Thyroid gland (tissue), 4 donors: ENCODE data around the gene SFXN5. TPM values are rescaled to one million over a fixed set of nuclear protein-coding genes. Genes with fewer than 3 reads are reported as not detected.

Source experiments
- DNase-seq, 2 donors: peaks; one replicate each; pipeline ENCODE4 v3.0.0-alpha.2; 2019
- H3K27ac ChIP-seq, 3 donors: fragments of 200-600 bp; sonication (generic); 1 replicate in 2 of 3; 2 replicates in 1 of 3; pipeline ENCODE4 v1.5.1; 2016 to 2019; ENCODE audit warnings: mild to moderate bottlenecking in 1 of 3, moderate library complexity in 1 of 3
- H3K27me3 ChIP-seq: fragments of 200-600 bp; sonication (generic); one replicate; pipeline ENCODE4 v1.5.1; 2019
- H3K36me3 ChIP-seq, 2 donors: fragments of 200-600 bp; sonication (generic); one replicate each; pipeline ENCODE4 v1.5.1; 2016 to 2019
- H3K4me1 ChIP-seq, 2 donors: fragments of 200-600 bp; sonication (generic); one replicate each; pipeline ENCODE4 v1.5.1; 2017 to 2019
- H3K4me3 ChIP-seq, 3 donors: fragments of 200-600 bp; sonication (generic); replicated peaks in 1 of 3; 1 replicate in 2 of 3; 2 replicates in 1 of 3; pipeline ENCODE4 v1.5.1; 2016; ENCODE audit warnings: mild to moderate bottlenecking in 1 of 3
- H3K9me3 ChIP-seq: fragments of 200-600 bp; sonication (generic); one replicate; pipeline ENCODE4 v1.5.1; 2017
- CTCF ChIP-seq, 6 experiments: fragments of 200-600 bp in 3 of 6; fragments of 450-650 bp in 3 of 6; sonication (generic) in 3 of 6; IDR thresholded peaks; one replicate each; pipeline ENCODE4 v1.5.1; 2016 to 2019; ENCODE audit warnings: antibody characterized with exemption in 6 of 6, mild to moderate bottlenecking in 2 of 6, inconsistent platforms in 1 of 6, moderate library complexity in 1 of 6
- POLR2A ChIP-seq, 2 donors: fragments of 450-650 bp; IDR thresholded peaks; one replicate each; pipeline ENCODE4 v1.6.1; 2017; ENCODE audit warnings: antibody characterized with exemption in 2 of 2, mild to moderate bottlenecking in 2 of 2, moderate library complexity in 1 of 2
- WGBS, 2 donors: methylation state at CpG; one replicate each; pipeline ENCODE4 v1.1.5; 2017; 5-methylcytosine and 5-hydroxymethylcytosine counted together
- intact Hi-C: fragments of 100-400 bp; cut with DNase I; formaldehyde crosslinking; loops from one replicate; pipeline ENCODE4 v1.15.1; 2023
- total RNA-seq, 4 donors: library from RNA; depleted of rRNA; stranded (reverse); fragments of >200 nt; gene quantifications; one replicate each; pipeline ENCODE4 v1.2.3, GENCODE V29; 2016

Gene SFXN5
- total RNA-seq, 4 donors from 2014 or later: 10.3 to 17.2 (median 16.5) TPM

GRCh38 chr2:72947952-72948830, 123.3 kb downstream of the SFXN5 start:
- H3K27me3 ChIP-seq: no peaks in the 10 kb centered on the region
- TF ChIP-seq CTCF (IDR thresholded peaks at IDR 0.05): no peak
- TF ChIP-seq POLR2A (IDR thresholded peaks at IDR 0.05): no peak
- H3K4me1 ChIP-seq: no peaks in the 10 kb centered on the region
- no peak overlapping the region for H3K4me3 ChIP-seq
- DNase-seq: no peak
- no peaks in the 10 kb centered on the region for H3K9me3 ChIP-seq
- no peaks in the 10 kb centered on the region for H3K36me3 ChIP-seq
- intact Hi-C loops: no loop called here
- H3K27ac ChIP-seq: no peak overlapping the region
- WGBS, 2 donors: 95 to 96% methylated on average over 7 to 10 of the region's 10 CpGs

- H3K27ac ChIP-seq: no peak overlapping the region
- no peaks in the 10 kb centered on the region for H3K9me3 ChIP-seq
- H3K4me1 ChIP-seq: no peaks in the 10 kb centered on the region
- H3K36me3 ChIP-seq: no peaks in the 10 kb centered on the region
- 94% methylated on average over 9 of the region's 9 CpGs for WGBS, 2 donors
- H3K27me3 ChIP-seq: no peaks in the 10 kb centered on the region
- H3K4me3 ChIP-seq: no peak overlapping the region
- intact Hi-C loops: no loop called here
- no peak for TF ChIP-seq CTCF (IDR thresholded peaks at IDR 0.05)
- TF ChIP-seq POLR2A (IDR thresholded peaks at IDR 0.05): no peak
- no peak for DNase-seq
These were observed 125.0 kb downstream of the SFXN5 start for GRCh38 chr2:72946466-72946865.

DNA sequence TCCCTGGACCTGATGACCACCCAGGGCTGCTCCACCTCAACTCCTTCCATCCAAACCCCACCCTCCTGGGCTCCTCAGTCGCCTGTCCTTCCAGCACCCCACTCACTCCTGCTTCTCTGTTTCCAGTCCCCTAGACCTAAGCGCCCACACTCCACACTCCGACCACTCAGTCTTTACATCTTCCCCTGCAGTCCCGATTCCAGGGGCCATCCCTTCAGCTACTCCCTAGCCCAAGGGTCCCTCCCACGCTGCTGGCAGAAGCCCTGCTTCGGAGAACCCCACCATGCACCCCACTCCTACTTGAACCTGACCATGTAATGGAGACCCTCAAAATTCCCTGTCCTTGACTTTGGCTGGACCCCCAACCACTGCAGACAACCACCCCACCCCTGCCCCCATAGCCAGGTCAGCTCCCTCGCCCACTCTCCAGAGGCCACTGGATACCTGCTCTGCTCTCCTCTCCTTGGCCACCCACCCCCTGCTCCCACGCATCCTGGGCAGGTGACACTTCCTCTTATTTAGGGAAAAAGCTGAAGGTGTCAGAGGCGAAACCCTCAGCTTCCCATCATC, 126.0 kb downstream of the SFXN5 start:
- Histone ChIP-seq H3K4me3 (no peak overlapping the region), H3K27ac (no peak overlapping the region), H3K36me3 (no peaks in the 10 kb centered on the region), H3K9me3 (no peaks in the 10 kb centered on the region), H3K27me3 (no peaks in the 10 kb centered on the region), H3K4me1 (no peaks in the 10 kb centered on the region)
- TF ChIP-seq POLR2A (IDR thresholded peaks at IDR 0.05): no peak
- TF ChIP-seq CTCF (IDR thresholded peaks at IDR 0.05): no peak
- DNase-seq: no peak
- WGBS, 2 donors: 94 to 96% methylated on average over 9 of the region's 9 CpGs
- intact Hi-C loops: no loop called here

DNA sequence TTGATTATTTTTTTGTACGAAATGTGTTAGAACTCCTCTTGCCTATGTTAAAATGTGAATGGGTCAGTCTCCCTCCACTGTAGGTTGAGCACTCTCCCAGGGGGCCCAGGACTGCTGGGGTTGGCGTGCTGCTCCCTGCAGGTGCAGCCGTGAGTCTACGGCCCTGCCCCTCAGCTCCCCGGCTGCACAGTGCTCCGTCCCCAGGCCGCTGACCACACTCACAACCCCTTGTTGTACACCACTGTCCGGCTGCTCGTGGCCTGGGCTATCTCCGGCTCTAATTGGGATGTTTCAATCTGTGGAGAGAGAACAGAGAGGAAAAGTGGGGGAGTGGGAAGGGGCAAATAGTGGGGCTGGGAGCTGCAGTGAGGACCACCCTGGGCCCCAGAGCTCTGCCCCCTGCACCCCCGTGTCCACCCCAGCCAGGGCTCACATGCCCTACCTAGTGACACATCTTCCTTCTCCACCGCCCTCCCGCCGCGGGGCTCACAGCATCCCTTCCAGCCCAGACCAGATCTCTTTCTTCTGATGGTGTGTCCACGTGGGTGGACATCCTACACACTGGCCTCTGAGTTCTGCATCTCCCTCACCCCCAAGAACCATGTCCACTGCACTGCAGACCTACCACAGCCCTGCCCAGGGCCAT, 126.6 kb downstream of the SFXN5 start:
- no peaks in the 10 kb centered on the region for H3K36me3 ChIP-seq
- H3K9me3 ChIP-seq: no peaks in the 10 kb centered on the region
- TF ChIP-seq POLR2A (IDR thresholded peaks at IDR 0.05) (no peak), CTCF (IDR thresholded peaks at IDR 0.05) (no peak)
- H3K27me3 ChIP-seq: no peaks in the 10 kb centered on the region
- H3K4me3 ChIP-seq: no peak overlapping the region
- 93 to 97% methylated on average over 16 of the region's 16 CpGs for WGBS, 2 donors
- DNase-seq: no peak
- intact Hi-C loops: no loop called here
- H3K4me1 ChIP-seq: no peaks in the 10 kb centered on the region
- H3K27ac ChIP-seq: no peak overlapping the region
